ENCODE data around the gene UNC13D. TPM values are rescaled to one million over a fixed set of nuclear protein-coding genes. Genes with fewer than 3 reads are reported as not detected.
A peak's percentile ranks its signal among the peaks of the same experiment; 100 is the strongest.

The UNC13D gene
- total and polyA plus RNA-seq, 9 of the 15 experiments (the other 6 are each of a cell fraction or from before 2014, with no cell fraction given) = 0.86 to 244 (median 69.2) TPM

GRCh38 chr17:75784473-75785015 is 59.7 kb downstream of the UNC13D start, which contains the start of gene UNK (continued):
- TF ChIP-seq ZEB2 (IDR thresholded peaks at IDR 0.05) = no peak
- no peak for TF ChIP-seq CCNT2 (IDR thresholded peaks at IDR 0.05; ENCODE audit: borderline replicate concordance, extremely low read depth, insufficient read length, low read depth, low read length)
- no peak for TF ChIP-seq ZNF764 (CRISPR knock-in tag; IDR thresholded peaks at IDR 0.05; ENCODE audit: low read depth)
- TF ChIP-seq ZNF444 (CRISPR knock-in tag; IDR thresholded peaks at IDR 0.05) = no peak
- no peak for TF ChIP-seq PHB2 (IDR thresholded peaks at IDR 0.05; ENCODE audit: low read depth)
- no peak; the same call in 1 of the 2 replicates for TF ChIP-seq CEBPG (CRISPR knock-in tag; IDR thresholded peaks at IDR 0.05)
- no peak for TF ChIP-seq CEBPG (tag; conservative IDR thresholded peaks at IDR 0.05 in 1 of 2, IDR thresholded peaks at IDR 0.05 in 1 of 2)
- no peak for TF ChIP-seq ZNF445 (CRISPR knock-in tag; IDR thresholded peaks at IDR 0.05; ENCODE audit: low read depth)
- no peak for TF ChIP-seq ZNF75A (CRISPR knock-in tag; IDR thresholded peaks at IDR 0.05)
- TF ChIP-seq ATF4 (CRISPR knock-in tag; IDR thresholded peaks at IDR 0.05) = 0 out of 2 replicates have a peak, but pooled peaks have one; percentile 29
- TF ChIP-seq SFPQ (IDR thresholded peaks at IDR 0.05; ENCODE audit: low read depth, low read length) = no peak
- no peak for TF ChIP-seq SAFB2 (IDR thresholded peaks at IDR 0.05; ENCODE audit: borderline replicate concordance, low read depth, low read length, severe bottlenecking)
- TF ChIP-seq CSDE1 (IDR thresholded peaks at IDR 0.05) = no peak
- TF ChIP-seq HNRNPK (IDR thresholded peaks at IDR 0.05; ENCODE audit: low read depth, low read length, poor library complexity, severe bottlenecking) = no peak
- no peak for TF ChIP-seq ZNF217 (CRISPR knock-in tag; IDR thresholded peaks at IDR 0.05)
- no peak for TF ChIP-seq RAD21 (CRISPR knock-in tag; conservative IDR thresholded peaks at IDR 0.05 in 1 of 2, IDR thresholded peaks at IDR 0.05 in 1 of 2)
- TF ChIP-seq ZNF253 (CRISPR knock-in tag; conservative IDR thresholded peaks at IDR 0.05) = no peak
- no peak for TF ChIP-seq DLX4 (CRISPR knock-in tag; IDR thresholded peaks at IDR 0.05)
- no peak for TF ChIP-seq PRDM10 (IDR thresholded peaks at IDR 0.05; ENCODE audit: partially characterized antibody)
- no peak for TF ChIP-seq JUND (IDR thresholded peaks at IDR 0.05; ENCODE audit: borderline replicate concordance, low read depth, low read length)
- TF ChIP-seq JUND (tag; IDR thresholded peaks at IDR 0.05; ENCODE audit: borderline replicate concordance, low read depth, low read length) = no peak
- TF ChIP-seq FOXJ3 (CRISPR knock-in tag; IDR thresholded peaks at IDR 0.05) = no peak
- TF ChIP-seq ZNF316 (IDR thresholded peaks at IDR 0.05) = no peak
